Activated CD4-positive, alpha-beta T cell treated with anti-CD3 and anti-CD28 coated beads, Interleukin-10, Interleukin-2, amounts not matched to agents 100 ng/mL and 50 ng/mL, durations not matched to agents 16 hours and 8 hours (primary cell): ENCODE results near the gene TTYH3.
A peak's percentile ranks its signal among the peaks of the same experiment; 100 is the strongest.

Source experiments
- DNase-seq: peaks from one replicate; pipeline ENCODE4 v3.0.0-alpha.2; 2020

TTYH3 gene

DNA sequence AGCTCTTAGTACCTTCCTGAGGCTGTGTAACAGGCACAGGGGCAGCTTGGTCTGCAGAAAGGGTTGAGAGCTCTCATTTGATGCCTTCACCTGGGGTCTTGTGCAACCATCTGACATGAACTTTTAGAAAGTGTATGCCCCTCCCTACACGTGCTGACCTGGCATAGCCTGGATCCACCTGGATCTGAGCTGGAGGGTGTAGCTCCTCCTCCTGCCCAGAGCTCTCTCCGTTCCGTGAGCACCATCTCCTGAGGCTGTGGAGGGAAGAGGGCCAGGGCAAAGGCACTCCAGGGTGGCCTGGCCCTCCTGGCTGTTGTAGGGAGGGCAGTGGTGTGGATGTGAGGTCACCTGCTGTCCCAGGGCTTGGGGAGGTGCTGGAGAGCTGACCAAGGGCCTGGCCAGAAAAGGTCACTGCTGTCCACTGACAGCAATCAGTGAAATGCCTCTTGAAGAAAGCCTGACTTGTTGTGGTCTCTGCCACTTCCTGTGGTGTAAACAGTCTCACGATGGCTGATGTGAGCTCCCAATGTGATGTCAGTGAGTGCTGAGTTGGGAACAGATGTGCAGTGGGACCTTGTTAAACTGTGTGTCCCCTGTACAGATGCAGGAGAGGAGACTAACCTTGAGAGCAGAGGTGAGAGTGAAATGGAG lies 79.2 kb downstream of the TTYH3 start:
- DNase-seq, result peak; percentile 73

DNA sequence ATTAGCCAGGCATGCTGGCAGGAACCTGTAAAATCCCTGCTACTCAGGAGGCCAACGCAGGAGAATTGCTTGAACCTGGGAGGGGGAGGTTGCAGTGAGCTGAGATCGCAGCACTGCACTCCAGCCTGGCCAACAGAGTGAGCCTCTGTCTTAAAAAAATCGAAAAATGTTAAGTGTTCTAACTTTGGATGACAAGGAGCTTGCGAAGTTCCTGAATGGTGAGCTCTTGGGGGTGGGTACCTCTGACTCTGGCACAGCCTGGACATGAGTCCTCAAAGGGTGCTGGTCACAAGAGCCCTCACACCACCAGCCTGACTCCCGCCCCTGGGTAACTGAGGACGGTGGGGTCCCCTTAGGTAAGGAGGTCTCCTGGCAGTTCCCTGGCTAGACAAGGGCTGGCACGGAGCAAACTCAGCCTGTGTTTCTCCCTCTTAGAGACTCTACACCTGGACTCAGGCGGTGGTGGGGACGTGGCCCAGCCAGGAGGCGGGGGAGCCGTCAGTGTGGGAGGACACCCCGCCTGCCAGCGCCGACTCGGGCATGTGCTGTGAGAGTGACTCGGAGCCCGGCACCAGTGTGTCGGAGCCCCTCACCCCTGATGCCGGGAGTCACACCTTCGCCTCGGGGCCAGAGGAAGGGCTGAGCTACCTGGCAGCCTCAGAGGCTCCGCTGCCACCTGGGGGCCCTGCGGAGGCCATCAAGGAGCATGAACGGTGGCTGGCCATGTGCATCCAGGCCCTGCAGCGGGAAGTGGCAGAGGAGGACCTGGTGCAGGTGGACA lies 80.3 kb downstream of the TTYH3 start:
- no peak for DNase-seq

DNA sequence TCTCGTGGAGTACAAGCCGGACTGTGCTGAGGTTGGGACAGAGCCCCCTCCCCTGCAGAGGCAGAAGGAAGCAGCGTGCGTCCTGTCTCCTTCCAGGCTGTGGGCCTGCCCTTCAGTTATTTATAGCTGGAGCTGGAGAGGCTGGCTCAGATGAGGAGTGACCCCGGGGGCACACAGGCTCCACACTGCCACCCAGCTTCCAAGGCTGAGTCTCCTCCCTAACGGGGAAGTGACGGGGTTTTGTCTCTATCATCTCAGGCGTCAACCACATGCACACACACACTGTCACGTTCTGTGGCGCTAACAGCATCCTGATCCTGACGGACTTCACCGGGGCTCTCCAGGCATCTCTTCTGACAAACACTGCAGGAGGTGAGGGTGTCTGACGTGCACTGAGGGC lies 81.6 kb downstream of the TTYH3 start:
- no peak for DNase-seq

DNA sequence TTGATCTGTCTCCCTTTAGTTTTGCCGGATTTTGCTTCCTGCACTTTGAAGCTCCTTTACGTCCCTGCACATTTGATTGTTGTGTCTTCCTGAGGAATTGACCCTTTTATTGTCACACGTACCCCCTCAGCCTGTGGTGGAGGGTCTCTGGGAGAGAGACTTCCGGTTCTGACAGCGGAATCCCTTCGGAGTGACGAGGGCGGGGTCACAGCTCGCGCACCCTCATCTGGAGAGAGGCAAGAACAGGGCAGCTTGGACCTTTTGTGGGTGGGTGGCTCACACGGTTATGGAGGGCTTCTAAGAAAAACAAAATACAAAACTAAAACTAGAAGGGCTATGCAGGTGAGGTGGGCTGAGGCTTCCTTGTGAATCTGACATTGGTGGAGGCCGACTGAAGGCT lies 82.2 kb downstream of the TTYH3 start:
- DNase-seq, result no peak
